Measurements from ENCODE around the gene NAV3.

The NAV3 gene, protein sequence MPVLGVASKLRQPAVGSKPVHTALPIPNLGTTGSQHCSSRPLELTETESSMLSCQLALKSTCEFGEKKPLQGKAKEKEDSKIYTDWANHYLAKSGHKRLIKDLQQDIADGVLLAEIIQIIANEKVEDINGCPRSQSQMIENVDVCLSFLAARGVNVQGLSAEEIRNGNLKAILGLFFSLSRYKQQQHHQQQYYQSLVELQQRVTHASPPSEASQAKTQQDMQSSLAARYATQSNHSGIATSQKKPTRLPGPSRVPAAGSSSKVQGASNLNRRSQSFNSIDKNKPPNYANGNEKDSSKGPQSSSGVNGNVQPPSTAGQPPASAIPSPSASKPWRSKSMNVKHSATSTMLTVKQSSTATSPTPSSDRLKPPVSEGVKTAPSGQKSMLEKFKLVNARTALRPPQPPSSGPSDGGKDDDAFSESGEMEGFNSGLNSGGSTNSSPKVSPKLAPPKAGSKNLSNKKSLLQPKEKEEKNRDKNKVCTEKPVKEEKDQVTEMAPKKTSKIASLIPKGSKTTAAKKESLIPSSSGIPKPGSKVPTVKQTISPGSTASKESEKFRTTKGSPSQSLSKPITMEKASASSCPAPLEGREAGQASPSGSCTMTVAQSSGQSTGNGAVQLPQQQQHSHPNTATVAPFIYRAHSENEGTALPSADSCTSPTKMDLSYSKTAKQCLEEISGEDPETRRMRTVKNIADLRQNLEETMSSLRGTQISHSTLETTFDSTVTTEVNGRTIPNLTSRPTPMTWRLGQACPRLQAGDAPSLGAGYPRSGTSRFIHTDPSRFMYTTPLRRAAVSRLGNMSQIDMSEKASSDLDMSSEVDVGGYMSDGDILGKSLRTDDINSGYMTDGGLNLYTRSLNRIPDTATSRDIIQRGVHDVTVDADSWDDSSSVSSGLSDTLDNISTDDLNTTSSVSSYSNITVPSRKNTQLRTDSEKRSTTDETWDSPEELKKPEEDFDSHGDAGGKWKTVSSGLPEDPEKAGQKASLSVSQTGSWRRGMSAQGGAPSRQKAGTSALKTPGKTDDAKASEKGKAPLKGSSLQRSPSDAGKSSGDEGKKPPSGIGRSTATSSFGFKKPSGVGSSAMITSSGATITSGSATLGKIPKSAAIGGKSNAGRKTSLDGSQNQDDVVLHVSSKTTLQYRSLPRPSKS (N-terminal part only)

DNA sequence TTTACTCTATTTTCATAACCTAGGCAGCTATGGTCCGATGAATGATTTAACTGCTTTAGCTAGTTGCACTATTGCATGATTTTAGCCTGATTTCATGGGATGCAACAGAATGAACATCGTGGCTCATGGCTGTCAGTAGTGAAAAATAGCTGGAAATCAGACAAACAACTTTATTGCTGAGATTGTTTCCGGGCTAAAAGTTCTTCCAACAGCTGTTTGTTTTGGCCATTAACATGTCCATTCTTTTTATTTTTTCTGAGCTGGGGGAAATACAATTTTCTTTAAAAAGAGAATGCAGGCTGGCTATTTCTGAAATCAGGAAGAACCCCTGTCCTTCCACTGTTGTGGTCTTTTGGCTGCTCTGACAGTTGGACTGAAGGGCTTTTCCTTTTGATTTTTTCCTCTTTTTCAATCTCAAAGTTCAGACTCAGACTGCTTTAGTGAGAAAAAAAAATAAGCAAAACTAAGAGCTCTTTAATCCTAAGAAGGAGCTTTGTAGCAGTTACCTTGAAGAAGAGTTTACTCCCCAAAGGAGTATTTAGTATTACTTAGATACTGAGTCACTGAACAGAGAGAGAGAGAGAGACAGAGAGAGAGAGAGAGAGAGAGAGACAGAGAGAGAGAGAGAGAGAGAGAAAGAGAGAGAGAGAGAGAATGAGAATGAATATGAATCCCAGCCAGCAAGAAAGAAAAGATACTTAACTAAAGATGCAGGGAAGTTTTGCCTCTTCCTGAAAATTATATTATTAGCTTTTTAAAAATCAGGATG, at the start of gene NAV3:
Gene NAV3, plus strand, starts transcription at position 312 of the 769 bp plus-strand sequence. CDS start 568 bp downstream, outside the sequence.
- no peak for DNase-seq (ENCODE audit: low read depth in 2 of 2)

DNA sequence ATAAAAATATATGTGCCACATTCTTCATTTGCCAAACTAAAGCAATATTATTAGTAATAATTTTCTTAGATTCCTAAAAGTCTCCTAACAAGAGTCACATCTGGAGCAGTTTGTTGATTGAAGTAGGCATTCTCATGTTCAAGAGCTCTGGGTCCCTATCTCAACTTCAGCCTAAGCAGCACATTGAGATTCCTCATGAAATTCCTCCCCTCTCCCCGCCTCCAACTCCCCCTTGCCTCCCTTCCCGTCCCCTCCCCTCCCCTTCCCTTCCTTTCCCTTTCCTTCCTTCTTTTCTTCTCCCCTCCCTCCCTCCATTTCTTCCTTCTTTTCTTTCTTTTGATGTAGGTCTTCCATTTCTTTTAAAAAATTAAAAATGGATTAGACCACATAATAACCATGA, 48.7 kb upstream of the NAV3 start:
- DNase-seq (ENCODE audit: low read depth in 2 of 2), result no peak

DNA sequence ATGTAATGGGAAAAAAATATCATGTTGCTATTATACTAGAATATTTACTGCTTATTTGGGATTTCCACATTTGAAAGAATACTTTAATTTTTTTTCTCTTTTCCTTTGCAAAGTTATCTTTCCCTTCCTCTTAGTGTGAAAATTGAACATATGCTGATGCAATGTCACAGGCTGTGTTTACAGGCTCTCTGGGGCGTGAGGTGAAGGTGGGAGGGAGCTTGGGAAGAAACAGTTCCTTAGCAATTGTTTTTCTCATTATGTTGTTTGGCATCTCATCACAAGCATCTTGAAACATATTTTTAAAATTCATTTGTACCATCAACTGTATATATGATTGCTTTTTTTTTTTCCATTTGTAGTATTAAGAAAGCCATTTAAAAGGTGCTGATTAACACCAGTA, 47.9 kb upstream of the NAV3 start:
- DNase-seq (ENCODE audit: low read depth in 2 of 2), result no peak

DNA sequence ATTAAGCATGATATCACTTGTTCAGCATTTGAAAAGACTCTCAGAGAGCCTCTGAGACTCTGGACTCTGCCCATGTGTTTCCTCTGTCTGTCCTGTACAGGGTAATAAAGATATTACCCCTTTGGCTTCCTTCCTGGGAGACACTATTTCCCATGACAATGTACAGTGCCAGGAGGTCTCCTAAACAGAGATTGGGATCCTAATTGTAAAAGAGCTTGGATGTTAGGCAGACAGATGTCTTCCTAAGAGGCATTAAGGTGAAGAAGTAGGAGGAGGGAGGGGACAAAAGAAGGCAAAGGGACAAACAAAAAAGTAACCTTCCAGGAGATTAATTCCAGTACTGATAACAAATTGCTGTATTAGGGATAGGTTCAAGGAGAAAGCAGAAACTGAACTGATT, 45.5 kb upstream of the NAV3 start:
- no peak for DNase-seq (ENCODE audit: low read depth in 2 of 2)

DNA sequence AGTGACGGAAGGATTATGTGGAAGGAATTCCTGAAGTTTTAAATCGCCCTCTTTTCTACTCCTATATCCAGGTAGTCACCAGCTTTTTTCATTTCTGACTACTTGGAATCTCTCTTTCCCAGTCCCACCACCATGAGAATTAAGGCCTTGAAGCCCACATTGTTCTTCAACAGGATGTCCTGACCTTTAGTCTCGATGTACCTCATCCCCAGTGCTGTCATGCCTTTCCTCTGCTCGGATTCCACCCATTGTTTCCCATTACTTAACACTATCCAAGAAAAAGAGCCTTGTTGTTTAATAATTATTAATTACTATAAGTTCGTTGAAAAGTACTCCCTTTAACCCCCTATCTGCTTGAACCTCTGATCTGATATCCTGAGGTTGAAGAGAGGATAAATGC, 44.0 kb upstream of the NAV3 start:
- DNase-seq (ENCODE audit: low read depth in 2 of 2), result no peak

DNA sequence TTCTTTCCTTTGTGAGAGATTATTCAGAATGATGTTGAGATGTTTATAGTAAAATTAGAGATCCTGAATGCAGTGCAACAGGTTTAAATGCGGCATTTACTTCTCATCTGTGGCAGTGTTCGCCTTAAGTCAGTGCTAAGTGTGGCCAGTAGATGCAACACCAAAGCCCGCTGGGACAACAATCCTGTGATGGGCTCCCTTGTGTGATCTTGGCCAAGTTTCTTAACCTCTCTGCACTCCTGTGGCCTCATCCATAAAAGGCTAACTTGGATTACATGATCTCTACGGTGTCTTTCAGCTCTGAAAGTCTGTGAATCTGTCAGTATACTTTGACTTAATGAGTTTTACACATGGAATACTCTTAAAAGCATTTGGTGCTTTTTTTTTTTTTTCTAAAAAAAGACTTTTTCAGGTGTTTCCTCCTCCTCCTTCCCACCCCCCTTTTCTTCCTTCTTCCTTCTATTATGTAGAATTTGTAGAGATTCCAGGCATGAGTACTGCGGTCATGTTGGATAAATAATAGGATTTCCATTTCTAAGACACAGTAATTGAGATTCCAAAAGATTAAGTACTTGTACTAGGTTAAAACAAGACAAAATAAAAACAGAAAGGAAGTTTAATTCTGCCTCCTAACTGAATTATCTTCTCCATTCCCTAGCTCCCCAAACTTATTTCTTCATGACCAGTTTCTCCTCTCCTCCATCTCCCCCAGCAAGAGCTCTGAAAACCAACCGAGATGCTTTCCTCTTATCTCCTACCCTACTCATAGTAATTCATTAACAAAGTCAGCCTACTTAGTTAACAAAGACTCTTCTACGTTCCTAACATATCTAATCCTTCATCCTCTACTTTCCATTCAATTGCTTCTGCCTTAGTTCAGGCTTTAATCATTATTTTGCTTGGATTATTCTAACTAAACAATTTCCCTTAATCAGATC, 42.2 kb upstream of the NAV3 start:
- no peak for DNase-seq (ENCODE audit: low read depth in 2 of 2)

DNA sequence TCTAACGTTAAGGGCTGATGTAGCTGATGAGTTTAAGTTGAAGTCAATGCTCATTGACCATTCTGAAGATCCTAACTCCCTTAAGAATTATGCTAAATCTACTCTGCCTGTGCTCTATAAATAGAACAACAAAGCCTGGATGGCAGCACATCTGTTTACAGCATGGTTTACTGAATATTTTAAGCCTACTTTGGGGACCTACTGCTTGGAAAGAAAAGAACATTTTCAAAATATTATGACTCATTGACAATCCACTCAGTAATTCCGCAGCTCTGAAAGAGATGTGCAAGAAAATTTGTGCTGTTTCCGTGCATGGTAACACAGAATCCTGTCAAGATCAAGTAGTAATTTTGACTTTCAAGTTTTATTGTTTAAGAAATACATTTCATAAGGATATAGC, 35.0 kb upstream of the NAV3 start:
- no peak for DNase-seq (ENCODE audit: low read depth in 2 of 2)

DNA sequence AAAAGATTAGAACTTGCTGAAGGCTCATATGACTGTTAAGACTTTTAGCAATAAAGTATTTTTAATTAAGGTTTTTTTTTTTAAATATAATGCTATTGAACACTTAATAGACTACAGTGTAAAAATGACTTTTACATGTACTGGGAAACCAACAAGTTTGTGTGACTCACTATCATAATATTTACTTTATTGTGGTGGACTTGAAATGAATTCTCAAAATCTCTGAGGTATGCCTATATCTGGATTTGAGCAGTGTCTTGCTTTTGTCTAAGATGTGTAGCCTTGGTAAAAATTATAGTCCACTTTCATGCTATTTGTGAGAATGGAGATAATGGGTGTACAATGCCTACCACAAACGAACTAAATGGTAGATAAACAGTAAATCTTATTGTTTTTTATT, 33.9 kb upstream of the NAV3 start:
- DNase-seq (ENCODE audit: low read depth in 2 of 2), result no peak

DNA sequence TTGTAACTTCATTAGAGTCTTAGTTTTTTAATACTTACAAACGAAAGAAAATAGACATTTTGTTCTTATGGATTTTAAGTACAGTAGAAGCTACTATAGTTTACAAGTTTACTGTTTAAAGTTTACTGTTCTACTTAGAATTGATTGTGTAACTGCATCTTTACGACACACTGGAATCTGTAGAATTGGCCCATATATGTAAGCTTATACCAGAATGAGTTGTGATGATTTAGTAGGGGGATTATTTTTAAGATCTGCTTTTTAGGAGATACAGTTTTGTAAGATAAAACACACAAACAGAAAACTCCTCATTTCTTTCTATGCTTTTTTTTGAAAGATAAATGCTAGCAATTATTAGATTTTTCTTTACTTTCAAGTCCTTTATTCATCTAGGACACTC, 30.2 kb upstream of the NAV3 start:
- DNase-seq (ENCODE audit: low read depth in 2 of 2), result no peak

DNA sequence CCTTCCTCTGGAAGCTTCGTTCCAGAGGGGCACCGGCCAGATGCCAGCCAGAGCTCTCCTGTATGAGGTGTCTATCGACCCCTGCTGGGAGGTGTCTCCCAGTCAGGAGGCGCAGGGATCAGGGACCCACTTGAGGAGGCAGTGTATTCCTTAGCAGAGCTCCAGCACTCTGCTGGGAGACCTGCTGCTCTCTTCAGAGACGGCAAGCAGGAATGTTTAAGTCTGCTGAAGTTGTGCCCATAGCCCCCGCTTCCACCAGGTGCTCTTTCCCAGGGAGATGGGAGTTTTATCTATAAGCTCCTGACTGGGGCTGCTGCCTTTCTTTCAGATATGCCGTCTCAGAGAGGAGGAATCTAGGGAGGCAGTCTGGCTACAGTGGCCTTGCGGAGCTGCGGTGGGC, 22.2 kb upstream of the NAV3 start:
- DNase-seq (ENCODE audit: low read depth in 2 of 2), result no peak

DNA sequence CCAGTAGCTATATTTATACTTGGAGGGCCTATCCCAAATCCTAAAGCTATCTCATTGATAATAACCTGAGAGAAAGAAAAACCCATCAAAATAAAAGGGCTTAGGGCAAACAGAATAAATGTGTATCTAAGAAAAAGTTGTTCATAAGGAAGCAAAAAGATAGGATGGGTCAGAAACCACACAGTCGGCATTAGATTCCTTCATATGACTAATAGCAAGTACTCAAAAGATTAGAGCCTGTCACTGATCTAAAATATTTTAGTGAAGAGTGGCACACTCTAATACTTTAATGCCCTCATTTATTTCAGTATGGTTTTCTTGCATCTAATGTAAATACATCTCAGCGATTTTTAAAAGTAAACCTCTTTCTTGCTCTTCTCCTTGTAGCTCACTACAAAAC, 17.1 kb upstream of the NAV3 start:
- no peak for DNase-seq (ENCODE audit: low read depth in 2 of 2)

DNA sequence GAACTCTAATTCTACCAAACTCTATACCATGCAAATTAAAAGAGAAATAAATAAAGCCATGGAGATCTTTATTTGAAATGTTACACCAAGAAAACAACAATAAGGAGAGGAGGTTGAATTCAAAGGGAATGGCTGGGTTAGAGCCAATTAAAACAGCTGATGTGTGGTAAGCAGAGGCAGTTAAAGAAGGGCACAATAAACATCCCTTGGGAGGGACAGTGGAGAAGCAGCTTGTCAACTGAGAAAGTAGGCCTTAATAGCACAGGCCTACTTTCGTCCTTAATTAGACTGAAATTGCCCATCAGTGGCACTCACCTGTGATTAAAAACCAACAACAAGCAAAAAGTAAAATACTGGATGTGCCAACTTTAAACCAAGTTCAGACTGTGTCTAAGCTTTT, 16.3 kb upstream of the NAV3 start:
- DNase-seq (ENCODE audit: low read depth in 2 of 2), result no peak

DNA sequence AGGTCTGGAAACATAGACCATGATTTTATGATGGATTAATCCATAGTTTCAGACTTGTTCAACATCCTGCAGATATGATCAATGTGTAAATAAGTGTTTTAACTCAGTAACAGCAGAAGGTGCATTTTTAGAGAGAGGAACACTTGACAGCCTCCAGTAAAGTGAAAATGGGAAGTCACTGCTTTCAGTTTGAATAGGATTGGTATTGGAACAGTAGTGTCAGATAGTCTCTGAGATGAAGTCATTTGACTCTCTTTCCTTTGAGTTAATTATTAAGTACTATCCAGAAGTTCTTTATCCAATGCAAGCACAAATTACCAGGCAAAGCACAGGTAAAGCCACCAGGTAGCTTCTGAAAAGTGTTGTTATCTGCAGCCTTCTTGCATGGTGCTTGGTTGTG, 14.5 kb upstream of the NAV3 start:
- DNase-seq (ENCODE audit: low read depth in 2 of 2), result no peak

DNA sequence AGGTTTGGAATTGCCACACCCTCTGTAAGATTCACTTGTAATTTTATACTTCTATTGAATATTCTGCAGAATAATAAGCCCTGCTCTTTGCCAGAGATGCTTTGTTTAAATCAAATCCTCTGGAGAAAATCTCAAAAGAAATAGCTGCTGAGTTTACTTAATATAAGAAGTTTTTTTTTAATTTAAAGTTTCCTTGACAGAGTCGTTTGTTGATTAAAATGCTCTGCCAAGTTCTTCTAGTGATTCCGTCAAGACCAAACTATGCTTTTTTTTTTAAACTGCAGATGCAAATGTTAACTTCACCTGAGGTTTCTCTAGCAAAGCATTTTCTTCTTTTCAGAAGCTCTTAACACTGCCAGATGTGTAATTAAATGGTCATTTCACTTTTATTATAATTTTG, 13.4 kb upstream of the NAV3 start:
- DNase-seq (ENCODE audit: low read depth in 2 of 2), result no peak

DNA sequence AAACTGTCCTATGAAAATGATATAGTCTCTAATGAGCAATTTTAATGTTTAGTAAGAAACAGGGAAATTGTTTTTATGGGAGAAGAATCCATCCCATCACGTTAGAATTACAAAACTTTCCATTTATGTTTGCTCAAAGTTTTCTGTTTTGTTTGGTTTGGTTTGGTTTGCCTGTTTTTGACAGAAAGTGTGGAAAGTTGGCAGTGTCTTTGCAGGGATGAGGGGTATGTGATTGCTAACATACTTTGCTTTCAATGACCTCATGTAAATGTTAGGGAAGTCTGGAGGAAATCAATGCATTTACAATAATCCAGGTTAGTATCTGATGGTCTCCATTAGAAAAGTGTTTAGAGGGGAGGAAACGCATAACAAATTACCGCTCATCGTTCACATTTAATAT, 12.3 kb upstream of the NAV3 start:
- no peak for DNase-seq (ENCODE audit: low read depth in 2 of 2)

DNA sequence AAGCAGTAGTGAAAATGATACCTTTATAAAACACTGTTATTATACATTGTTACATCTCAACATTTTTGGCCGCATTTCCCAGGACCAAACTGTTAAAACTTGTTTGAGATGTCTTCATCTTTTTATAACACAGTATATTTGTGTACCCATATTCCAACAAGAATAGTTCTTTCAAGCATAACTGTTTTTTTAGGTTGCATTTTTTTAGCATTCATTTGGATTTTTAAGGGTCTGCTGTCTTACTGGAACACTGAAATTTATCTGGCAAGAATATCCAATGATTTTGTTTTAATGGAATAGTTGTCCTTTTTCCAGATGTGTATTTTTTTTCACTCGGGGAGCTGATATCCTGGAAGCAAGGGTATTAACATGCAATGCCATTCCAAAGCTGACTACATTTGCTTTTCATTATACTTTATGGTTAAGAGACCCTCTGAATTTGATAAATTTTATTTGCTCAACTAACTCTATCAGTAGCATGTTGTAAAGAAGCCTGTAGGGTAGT, 8.9 kb upstream of the NAV3 start:
- DNase-seq (ENCODE audit: low read depth in 2 of 2), result no peak

DNA sequence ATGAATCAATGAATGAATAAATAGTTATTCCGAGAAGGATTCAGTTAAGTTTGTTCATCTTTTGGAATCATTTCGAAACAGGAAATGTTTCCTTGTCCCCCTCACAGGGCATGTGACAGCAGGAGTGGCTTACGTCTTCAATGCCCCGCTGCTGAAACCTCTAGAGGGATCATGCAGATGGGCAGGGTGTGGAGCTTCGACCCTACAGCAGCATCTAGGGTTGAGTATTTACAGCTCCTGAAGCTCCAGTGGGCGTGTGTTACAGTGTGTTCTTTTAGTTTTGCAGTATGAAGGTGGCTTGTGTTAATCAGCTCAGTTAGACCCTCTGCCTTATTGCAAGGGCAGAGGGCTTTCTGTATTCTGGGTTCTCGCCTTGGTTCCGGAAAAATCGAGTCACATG, 2.6 kb downstream of the NAV3 start:
- no peak for DNase-seq (ENCODE audit: low read depth in 2 of 2)

DNA sequence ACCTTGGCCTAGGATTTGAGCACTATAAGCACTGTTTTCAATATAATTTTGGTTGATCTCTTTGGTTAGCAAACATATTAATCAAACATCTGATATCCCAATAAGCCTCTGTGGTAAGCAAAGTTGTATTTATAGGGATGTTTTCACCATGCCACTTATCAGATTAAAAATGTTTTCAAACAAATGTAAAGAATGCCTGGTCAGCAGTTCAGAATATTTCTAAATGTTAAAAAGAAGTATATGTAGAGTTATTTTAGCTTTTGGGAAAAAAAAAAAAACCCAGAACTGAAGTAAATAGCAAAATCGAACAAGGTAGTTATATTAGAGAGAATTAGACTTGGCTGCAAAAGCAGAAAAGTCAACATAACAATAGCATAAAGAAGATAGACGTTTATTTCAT, 3.9 kb downstream of the NAV3 start:
- DNase-seq (ENCODE audit: low read depth in 2 of 2), result no peak

DNA sequence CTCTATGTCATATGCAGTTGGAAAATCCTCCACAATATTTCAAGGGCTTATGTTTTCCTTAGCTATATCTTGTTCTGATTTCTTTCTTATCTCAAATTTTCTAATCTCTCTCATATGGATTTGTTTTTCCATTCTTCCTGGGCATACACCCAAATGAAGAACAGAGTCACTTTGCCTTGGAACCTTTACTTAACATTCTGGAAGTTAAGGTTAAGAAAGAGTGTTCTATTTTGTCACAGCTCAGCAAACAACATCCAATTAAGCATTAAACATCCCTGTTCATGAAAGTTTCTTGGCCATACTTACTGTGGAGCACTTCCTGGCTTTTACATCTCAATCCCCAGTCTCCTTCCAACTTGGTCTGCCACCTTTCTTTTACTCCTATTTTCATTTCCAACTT, 5.3 kb downstream of the NAV3 start:
- no peak for DNase-seq (ENCODE audit: low read depth in 2 of 2)

DNA sequence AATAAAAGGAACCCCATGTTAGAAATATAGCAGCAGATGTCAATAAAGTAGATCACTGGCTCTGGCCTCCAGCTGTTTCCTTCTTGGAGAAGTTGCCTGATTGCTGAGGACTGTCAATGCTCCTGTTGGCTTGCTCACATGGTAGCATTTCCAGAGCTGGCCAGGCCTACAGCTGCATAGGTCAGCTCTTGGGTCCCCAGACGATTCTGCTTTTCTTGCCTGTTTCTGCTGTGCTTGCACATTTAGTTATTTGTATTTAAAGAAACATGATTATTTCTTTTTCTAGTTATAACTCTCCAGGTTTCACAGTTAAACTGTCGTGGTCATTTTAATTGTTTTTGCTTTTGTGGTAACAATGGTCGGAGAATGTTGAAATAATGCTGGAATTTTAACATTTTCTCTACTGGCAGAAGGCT, 7.2 kb downstream of the NAV3 start:
- no peak for DNase-seq (ENCODE audit: low read depth in 2 of 2)
